Measurements from ENCODE around the gene ZNF827.

DNA sequence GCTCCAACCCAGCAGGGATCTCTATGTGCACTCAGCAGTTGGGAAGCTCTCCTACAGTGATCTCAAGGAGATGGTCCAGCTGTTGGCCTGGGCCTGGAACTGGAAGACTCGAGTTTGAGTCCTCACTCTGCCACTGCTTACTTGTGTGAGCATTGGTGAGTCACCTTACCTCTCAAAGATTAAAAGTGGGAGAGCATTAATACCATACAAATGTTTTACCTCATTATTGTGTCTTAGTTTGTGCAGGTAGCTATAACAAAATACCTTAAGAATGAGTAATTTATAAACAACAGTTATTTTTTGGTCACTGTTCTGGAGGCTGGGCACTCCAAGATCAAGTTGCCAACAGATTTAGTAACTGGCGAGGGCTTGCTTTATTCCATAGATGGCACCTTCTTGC is 21.4 kb upstream of the ZNF827 start:
- TF ChIP-seq, protein P1, sequence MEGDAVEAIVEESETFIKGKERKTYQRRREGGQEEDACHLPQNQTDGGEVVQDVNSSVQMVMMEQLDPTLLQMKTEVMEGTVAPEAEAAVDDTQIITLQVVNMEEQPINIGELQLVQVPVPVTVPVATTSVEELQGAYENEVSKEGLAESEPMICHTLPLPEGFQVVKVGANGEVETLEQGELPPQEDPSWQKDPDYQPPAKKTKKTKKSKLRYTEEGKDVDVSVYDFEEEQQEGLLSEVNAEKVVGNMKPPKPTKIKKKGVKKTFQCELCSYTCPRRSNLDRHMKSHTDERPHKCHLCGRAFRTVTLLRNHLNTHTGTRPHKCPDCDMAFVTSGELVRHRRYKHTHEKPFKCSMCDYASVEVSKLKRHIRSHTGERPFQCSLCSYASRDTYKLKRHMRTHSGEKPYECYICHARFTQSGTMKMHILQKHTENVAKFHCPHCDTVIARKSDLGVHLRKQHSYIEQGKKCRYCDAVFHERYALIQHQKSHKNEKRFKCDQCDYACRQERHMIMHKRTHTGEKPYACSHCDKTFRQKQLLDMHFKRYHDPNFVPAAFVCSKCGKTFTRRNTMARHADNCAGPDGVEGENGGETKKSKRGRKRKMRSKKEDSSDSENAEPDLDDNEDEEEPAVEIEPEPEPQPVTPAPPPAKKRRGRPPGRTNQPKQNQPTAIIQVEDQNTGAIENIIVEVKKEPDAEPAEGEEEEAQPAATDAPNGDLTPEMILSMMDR (IDR thresholded peaks at IDR 0.05; ENCODE audit: insufficient read depth, low read length, poor library complexity, severe bottlenecking): no peak
- no peak for TF ChIP-seq EZH2phosphoT487 (conservative IDR thresholded peaks at IDR 0.05; ENCODE audit: low read length)
